ENCODE measurements around the gene IGFN1.

DNA sequence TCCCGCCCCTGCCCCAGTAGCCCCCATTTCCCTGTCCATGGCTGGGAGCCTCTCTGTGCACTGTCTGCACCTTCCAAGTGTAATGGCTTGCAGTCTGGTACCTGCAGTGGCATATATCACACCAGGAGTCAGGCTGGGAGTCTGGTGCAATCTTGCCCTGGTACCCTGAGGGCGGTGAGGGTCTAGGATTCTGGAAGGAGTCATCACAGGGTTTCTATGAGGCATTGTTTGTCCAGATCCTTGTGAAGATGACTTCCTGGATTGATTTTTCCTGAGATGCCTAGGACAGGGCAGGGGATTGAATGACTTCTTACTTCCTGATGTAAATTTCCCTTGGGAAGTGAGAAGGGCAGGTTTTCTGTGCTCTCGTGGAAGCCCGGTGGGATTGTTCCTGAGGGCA is 86.8 kb downstream of the IGFN1 start:
- TF ChIP-seq POLR2A (IDR thresholded peaks at IDR 0.05) = no peak
- TF ChIP-seq, protein P1, sequence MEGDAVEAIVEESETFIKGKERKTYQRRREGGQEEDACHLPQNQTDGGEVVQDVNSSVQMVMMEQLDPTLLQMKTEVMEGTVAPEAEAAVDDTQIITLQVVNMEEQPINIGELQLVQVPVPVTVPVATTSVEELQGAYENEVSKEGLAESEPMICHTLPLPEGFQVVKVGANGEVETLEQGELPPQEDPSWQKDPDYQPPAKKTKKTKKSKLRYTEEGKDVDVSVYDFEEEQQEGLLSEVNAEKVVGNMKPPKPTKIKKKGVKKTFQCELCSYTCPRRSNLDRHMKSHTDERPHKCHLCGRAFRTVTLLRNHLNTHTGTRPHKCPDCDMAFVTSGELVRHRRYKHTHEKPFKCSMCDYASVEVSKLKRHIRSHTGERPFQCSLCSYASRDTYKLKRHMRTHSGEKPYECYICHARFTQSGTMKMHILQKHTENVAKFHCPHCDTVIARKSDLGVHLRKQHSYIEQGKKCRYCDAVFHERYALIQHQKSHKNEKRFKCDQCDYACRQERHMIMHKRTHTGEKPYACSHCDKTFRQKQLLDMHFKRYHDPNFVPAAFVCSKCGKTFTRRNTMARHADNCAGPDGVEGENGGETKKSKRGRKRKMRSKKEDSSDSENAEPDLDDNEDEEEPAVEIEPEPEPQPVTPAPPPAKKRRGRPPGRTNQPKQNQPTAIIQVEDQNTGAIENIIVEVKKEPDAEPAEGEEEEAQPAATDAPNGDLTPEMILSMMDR (IDR thresholded peaks at IDR 0.05) = no peak
